Activated gamma-delta T cell (primary cell): Measurements from ENCODE around the gene HMCN1.

Source experiments
- DNase-seq: peaks from one replicate; lab custom pipeline; 2025; lab: John Stamatoyannopoulos, UW

Gene HMCN1

GRCh38 chr1:185912504-185912903, 178.3 kb downstream of the HMCN1 start:
- no peak for DNase-seq

GRCh38 chr1:185914089-185914488, 179.9 kb downstream of the HMCN1 start:
- DNase-seq: no peak

- no peak for DNase-seq
Measured at GRCh38 chr1:185916861-185917260, 182.7 kb downstream of the HMCN1 start.

GRCh38 chr1:185917646-185918045, 183.5 kb downstream of the HMCN1 start:
- no peak for DNase-seq

- DNase-seq: no peak
Measured at GRCh38 chr1:185920602-185921001, 186.4 kb downstream of the HMCN1 start.

GRCh38 chr1:185921636-185922035, 187.4 kb downstream of the HMCN1 start:
- DNase-seq: no peak

GRCh38 chr1:185926588-185926987, 192.4 kb downstream of the HMCN1 start:
- no peak for DNase-seq

GRCh38 chr1:185929776-185930175, 195.6 kb downstream of the HMCN1 start:
- DNase-seq: no peak

GRCh38 chr1:185931438-185931837, 197.2 kb downstream of the HMCN1 start:
- no peak for DNase-seq

GRCh38 chr1:185933580-185933979, 199.4 kb downstream of the HMCN1 start:
- no peak for DNase-seq

GRCh38 chr1:185934476-185935189, 200.4 kb downstream of the HMCN1 start:
- DNase-seq: no peak

- no peak for DNase-seq
Measured at GRCh38 chr1:185935360-185935759, 201.2 kb downstream of the HMCN1 start.

- DNase-seq: no peak
Measured at GRCh38 chr1:185936641-185937040, 202.4 kb downstream of the HMCN1 start.

GRCh38 chr1:185938396-185938795, 204.2 kb downstream of the HMCN1 start:
- no peak for DNase-seq

- no peak for DNase-seq
Measured at GRCh38 chr1:185939142-185939541, 205.0 kb downstream of the HMCN1 start.

GRCh38 chr1:185942961-185943360, 208.8 kb downstream of the HMCN1 start:
- DNase-seq: no peak

- DNase-seq: no peak
Measured at GRCh38 chr1:185956881-185957280, 222.7 kb downstream of the HMCN1 start.

- no peak for DNase-seq
Measured at GRCh38 chr1:185957441-185958363, 223.5 kb downstream of the HMCN1 start.

- no peak for DNase-seq
Measured at GRCh38 chr1:185960422-185961321, 226.5 kb downstream of the HMCN1 start.

GRCh38 chr1:185961664-185962063, 227.5 kb downstream of the HMCN1 start:
- no peak for DNase-seq

- no peak for DNase-seq
Measured at GRCh38 chr1:185964946-185965345, 230.8 kb downstream of the HMCN1 start.

- no peak for DNase-seq
Measured at GRCh38 chr1:185965870-185966269, 231.7 kb downstream of the HMCN1 start.
